GM13976 (cell line): ENCODE measurements around the gene SH3GLB1.

Source experiments
- DNase-seq: peaks from one replicate; pipeline ENCODE4 v3.0.0; 2012; ENCODE audit warnings: low spot score
- CTCF ChIP-seq: IDR thresholded peaks from 2 replicates; pipeline ENCODE4 v1.5.1; 2012; ENCODE audit warnings: borderline replicate concordance, mild to moderate bottlenecking; ENCODE audit not compliant: insufficient read depth; ENCODE audit errors: extremely low read depth, missing control alignments, control extremely low read depth
- in situ Hi-C: fragments of 300-500 bp; cut with MboI; formaldehyde crosslinking; loops from one replicate; pipeline ENCODE4 v1.12.0; 2022; ENCODE audit warnings: low sequenced_read_pairs, mixed read lengths, inconsistent platforms; ENCODE audit not compliant: unreplicated experiment

The SH3GLB1 gene

GRCh38 chr1:86776108-86776507 lies 71.7 kb downstream of the SH3GLB1 start:
- DNase-seq = no peak
- in situ Hi-C loops = no loop called here
- TF ChIP-seq CTCF = no peak

GRCh38 chr1:86778569-86779239 lies 74.3 kb downstream of the SH3GLB1 start:
- TF ChIP-seq CTCF = no peak
- DNase-seq = no peak
- in situ Hi-C loops = no loop called here

- TF ChIP-seq CTCF = no peak
- DNase-seq = no peak
- in situ Hi-C loops = no loop called here
Observed at GRCh38 chr1:86779308-86780191, 75.2 kb downstream of the SH3GLB1 start.

- no peak for DNase-seq
- TF ChIP-seq CTCF = no peak
- in situ Hi-C loops = no loop called here
Observed at GRCh38 chr1:86782482-86782881, 78.1 kb downstream of the SH3GLB1 start.

- TF ChIP-seq CTCF = no peak
- no peak for DNase-seq
- in situ Hi-C loops = no loop called here
Observed at GRCh38 chr1:86787621-86788020, 83.2 kb downstream of the SH3GLB1 start.

- no peak for TF ChIP-seq CTCF
- DNase-seq = no peak
- in situ Hi-C loops = no loop called here
Observed at GRCh38 chr1:86788300-86789206, 84.2 kb downstream of the SH3GLB1 start.
